WI38 (cell line): ENCODE data around the gene ATP6V0D1.

ENCODE experiments used
- H3K4me3 ChIP-seq: 2 replicates; pipeline ENCODE4 v1.5.1; 2011; ENCODE audit warnings: low read depth, mild to moderate bottlenecking, control low read depth, low read length
- CTCF ChIP-seq: IDR thresholded peaks from 2 replicates; pipeline ENCODE4 v1.5.1; 2012; ENCODE audit warnings: low read depth, mild to moderate bottlenecking, control low read depth, low read length

Gene ATP6V0D1

GRCh38 chr16:67436640-67437193 lies 44.2 kb downstream of the ATP6V0D1 start:
- TF ChIP-seq CTCF, result no peak
- H3K4me3 ChIP-seq, result no peak overlapping the region

- no peak overlapping the region for H3K4me3 ChIP-seq
- TF ChIP-seq CTCF, result no peak
Observed at GRCh38 chr16:67435758-67436164, 45.2 kb downstream of the ATP6V0D1 start.

GRCh38 chr16:67433131-67433719 lies 47.7 kb downstream of the ATP6V0D1 start:
- H3K4me3 ChIP-seq, result no peak overlapping the region
- no peak for TF ChIP-seq CTCF

- TF ChIP-seq CTCF, result no peak
- no peak overlapping the region for H3K4me3 ChIP-seq
Observed at GRCh38 chr16:67432506-67432890, 48.5 kb downstream of the ATP6V0D1 start.

- TF ChIP-seq CTCF, result no peak
- no peak overlapping the region for H3K4me3 ChIP-seq
Observed at GRCh38 chr16:67431775-67432505, 49.0 kb downstream of the ATP6V0D1 start.

GRCh38 chr16:67430977-67431774 lies 49.8 kb downstream of the ATP6V0D1 start, which contains the start of gene HSD11B2:
Gene HSD11B2 (plus strand): TSS chr16:67431121. CDS start chr16:67431249, 128 bp downstream.
- peak within 1 kb of the TSS; percentile 33 for H3K4me3 ChIP-seq

More at GRCh38 chr16:67430977-67431774, 49.8 kb downstream of the ATP6V0D1 start, which contains the start of gene HSD11B2:
- TF ChIP-seq CTCF, result no peak
